ENCODE measurements around the gene NXN. TPM values are rescaled to one million over a fixed set of nuclear protein-coding genes. Genes with fewer than 3 reads are reported as not detected.
A peak's percentile ranks its signal among the peaks of the same experiment; 100 is the strongest.
"Not testable (repeated sequence)": the region's sequence is repeated elsewhere in the genome, so short reads cannot be mapped to it uniquely, and the experiment has no call there.

NXN gene
- polyA plus RNA-seq, 1 donor: 32.7 TPM

GRCh38 chr17:981292-981658 is 1.7 kb upstream of the NXN start:
- no peak for DNase-seq

- peak; percentile 91 for DNase-seq
Observed at GRCh38 chr17:980406-981291, 1.1 kb upstream of the NXN start.

GRCh38 chr17:979212-979538 is 401 bp downstream of the NXN start:
- DNase-seq: no peak

GRCh38 chr17:978103-979093 is 1.2 kb downstream of the NXN start:
- no peak for DNase-seq

GRCh38 chr17:977166-977565 is 2.4 kb downstream of the NXN start:
- no peak for DNase-seq

- DNase-seq: no peak
Observed at GRCh38 chr17:976312-976711, 3.3 kb downstream of the NXN start.

- DNase-seq: no peak
Observed at GRCh38 chr17:975371-975915, 4.1 kb downstream of the NXN start.

- not testable (repeated sequence) for DNase-seq
Observed at GRCh38 chr17:974778-975177, 4.8 kb downstream of the NXN start.

GRCh38 chr17:973053-973452 is 6.5 kb downstream of the NXN start:
- DNase-seq: no peak

GRCh38 chr17:971861-972260 is 7.7 kb downstream of the NXN start:
- DNase-seq: not testable (repeated sequence)

- no peak for DNase-seq
Observed at GRCh38 chr17:970364-970763, 9.2 kb downstream of the NXN start.

GRCh38 chr17:969811-970355 is 9.7 kb downstream of the NXN start:
- DNase-seq: no peak

GRCh38 chr17:968812-969730 is 10.5 kb downstream of the NXN start:
- no peak for DNase-seq

- DNase-seq: no peak
Observed at GRCh38 chr17:967122-967521, 12.5 kb downstream of the NXN start.

GRCh38 chr17:965311-965989 is 14.1 kb downstream of the NXN start:
- DNase-seq: no peak

GRCh38 chr17:964876-965275 is 14.7 kb downstream of the NXN start:
- DNase-seq: no peak

- no peak for DNase-seq
Observed at GRCh38 chr17:962670-963069, 16.9 kb downstream of the NXN start.

- DNase-seq: no peak
Observed at GRCh38 chr17:962166-962565, 17.4 kb downstream of the NXN start.

GRCh38 chr17:958712-959451 is 20.7 kb downstream of the NXN start:
- no peak for DNase-seq

GRCh38 chr17:957856-958421 is 21.6 kb downstream of the NXN start:
- no peak for DNase-seq
